Stimulated activated CD8-positive, alpha-beta memory T cell treated with anti-CD3 and anti-CD28 coated beads, Interleukin-7, amount 100 ng/mL, for 1 hour (primary cell): ENCODE measurements around the gene HMBS.
"Not testable (repeated sequence)": the region's sequence is repeated elsewhere in the genome, so short reads cannot be mapped to it uniquely, and the experiment has no call there.

Experiments used
- DNase-seq, 2 donors: peaks; one replicate each; pipeline ENCODE4 v3.0.0-alpha.2; 2020; ENCODE audit warnings: low read depth in 2 of 2

Gene HMBS

GRCh38 chr11:119118946-119119345 is 34.3 kb downstream of the HMBS start:
- DNase-seq: no peak

- no peak for DNase-seq
Observed at GRCh38 chr11:119120639-119121007, 35.9 kb downstream of the HMBS start.

GRCh38 chr11:119121008-119121810 is 36.5 kb downstream of the HMBS start, which contains the start of gene HINFP:
Gene HINFP, plus strand, starts transcription at chr11:119121580. Its CDS starts 5,365 bp downstream, at chr11:119126945.
- DNase-seq: peak; percentile 99 to 100

- DNase-seq: no peak
Observed at GRCh38 chr11:119121811-119122124, 37.1 kb downstream of the HMBS start.

DNA sequence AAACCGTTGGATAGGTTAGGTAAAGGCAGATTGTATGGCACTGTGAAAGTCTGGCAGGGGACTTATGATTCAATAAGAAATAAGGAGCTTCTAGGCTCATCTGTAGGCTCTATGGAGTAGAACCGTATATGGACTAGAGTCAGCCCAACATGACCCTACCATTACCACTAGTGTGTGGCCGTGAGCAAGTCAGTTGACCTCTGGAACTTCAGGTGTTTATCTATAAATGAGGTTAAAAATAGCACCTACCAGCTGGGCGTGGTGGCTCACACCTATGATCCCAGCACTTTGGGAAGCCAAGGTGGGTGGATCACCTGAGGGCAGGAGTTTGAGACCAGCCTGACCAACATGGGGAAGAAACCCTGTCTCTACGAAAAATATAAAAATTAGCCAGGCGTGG is 41.1 kb downstream of the HMBS start:
- no peak for DNase-seq

GRCh38 chr11:119126675-119127268 is 42.1 kb downstream of the HMBS start:
- no peak for DNase-seq

DNA sequence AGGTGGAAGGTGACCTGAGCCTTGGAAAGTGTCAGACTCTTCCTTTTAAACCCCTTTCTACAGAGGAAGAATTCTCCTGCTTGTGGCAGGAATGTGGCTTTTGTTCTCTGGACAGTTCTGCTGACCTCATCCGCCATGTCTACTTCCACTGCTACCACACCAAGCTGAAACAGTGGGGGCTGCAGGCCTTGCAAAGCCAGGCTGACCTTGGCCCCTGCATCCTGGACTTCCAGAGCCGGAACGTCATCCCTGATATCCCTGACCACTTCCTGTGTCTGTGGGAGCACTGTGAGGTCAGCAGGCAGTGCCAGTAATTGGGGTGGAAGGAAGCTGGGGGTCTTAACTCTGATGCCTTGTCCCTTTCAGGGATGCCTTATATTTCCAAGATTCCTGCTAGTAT is 46.0 kb downstream of the HMBS start:
- no peak for DNase-seq

GRCh38 chr11:119134389-119134978 is 49.8 kb downstream of the HMBS start:
- DNase-seq: no peak

GRCh38 chr11:119139276-119139675 is 54.6 kb downstream of the HMBS start:
- not testable (repeated sequence) for DNase-seq
